Kidney glomerular epithelial cell (primary cell): Measurements from ENCODE around the gene INSL3.
"Not testable (repeated sequence)": the region's sequence is repeated elsewhere in the genome, so short reads cannot be mapped to it uniquely, and the experiment has no call there.

Experiments
- DNase-seq: peaks from one replicate; lab custom pipeline; 2025; lab: John Stamatoyannopoulos, UW

INSL3 gene

DNA sequence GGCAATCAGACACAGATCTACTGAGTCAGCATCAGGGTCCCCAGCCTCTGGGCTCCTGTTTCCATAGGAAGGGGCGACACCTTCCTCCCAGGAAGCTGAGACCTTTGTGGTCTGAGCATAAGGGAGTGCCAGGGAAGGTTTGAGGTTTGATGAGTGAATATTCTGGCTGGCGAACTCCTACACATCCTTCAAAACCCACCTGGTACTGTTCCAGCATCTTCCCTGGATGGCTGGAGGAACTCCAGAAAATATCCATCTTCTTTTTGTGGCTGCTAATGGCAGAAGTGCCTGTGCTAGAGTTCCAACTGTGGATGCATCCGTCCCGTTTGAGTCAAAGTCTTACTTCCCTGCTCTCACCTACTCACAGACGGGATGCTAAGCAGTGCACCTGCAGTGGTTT lies 9.2 kb downstream of the INSL3 start:
- no peak for DNase-seq

GRCh38 chr19:17811681-17812080 lies 9.6 kb downstream of the INSL3 start:
- no peak for DNase-seq

DNA sequence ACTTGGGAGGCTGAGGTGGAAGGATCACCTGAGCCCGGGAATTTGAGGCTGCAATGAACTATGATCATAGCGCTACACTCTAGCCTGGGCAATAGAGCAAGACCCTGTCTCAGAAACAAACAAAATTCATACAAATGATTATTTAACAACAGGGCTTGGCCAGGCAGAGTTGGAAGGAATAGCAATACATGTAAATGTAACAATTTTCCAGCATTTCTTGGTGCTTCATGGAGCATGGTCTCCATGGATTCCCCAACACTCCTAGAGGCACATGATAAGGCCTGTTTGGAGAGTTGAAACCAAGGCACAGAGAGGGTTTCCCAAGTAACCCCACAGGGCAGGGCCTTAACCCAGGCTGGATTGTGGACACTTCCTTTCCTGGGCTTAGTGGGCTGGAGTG lies 10.2 kb downstream of the INSL3 start:
- no peak for DNase-seq

GRCh38 chr19:17807731-17808316 lies 13.5 kb downstream of the INSL3 start:
- no peak for DNase-seq

- no peak for DNase-seq
These were observed 14.4 kb downstream of the INSL3 start for GRCh38 chr19:17806945-17807344.

DNA sequence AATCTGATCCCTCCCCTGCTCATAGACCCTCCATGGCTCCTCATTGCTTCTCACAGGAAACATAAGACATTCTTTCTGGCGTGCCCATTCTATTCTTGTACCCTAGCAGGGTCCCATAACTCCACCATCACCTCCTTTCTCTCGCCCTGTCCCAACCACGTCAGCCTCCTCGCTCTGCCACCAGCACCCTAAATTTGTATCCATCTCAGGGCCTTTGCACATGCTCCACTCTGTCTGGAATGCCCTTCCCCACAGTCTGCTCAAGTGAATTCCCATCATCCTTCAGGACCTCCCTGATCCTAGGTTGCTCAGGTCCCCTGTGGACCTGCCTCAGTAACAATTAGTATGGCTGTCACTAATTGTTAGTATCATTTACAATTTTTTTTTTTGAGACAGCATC lies 15.9 kb downstream of the INSL3 start:
- DNase-seq, result no peak

DNA sequence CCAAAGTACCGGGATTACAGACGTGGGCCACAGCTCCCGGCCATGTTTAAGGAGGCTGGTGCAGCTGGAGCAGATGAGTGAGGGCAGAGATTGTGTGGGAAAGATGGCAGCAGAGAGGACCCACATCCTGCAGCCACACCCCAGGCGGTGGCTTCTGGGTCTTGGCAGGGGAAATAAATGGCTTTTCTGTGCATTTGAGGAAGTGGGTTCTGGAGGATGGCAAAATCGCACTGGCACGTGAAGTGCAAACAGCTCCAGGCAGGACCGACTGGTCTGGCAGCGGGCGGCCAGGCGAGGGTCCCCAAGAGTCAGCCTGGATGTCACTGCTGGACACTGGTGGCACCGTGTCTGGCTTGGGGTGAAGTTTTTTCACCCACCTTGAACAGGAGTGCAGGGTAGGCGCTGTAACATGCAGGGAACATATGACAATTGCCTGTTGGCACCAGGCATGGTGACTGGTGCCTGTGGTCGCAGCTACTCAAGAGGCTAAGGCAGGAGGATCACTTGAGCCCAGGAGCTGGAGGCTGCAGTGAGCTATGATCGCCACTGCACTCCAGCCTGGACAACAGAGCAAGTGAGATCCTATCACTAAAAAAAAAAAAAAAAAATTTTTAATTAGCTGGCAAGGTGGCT lies 17.9 kb downstream of the INSL3 start:
- DNase-seq, result no peak

DNA sequence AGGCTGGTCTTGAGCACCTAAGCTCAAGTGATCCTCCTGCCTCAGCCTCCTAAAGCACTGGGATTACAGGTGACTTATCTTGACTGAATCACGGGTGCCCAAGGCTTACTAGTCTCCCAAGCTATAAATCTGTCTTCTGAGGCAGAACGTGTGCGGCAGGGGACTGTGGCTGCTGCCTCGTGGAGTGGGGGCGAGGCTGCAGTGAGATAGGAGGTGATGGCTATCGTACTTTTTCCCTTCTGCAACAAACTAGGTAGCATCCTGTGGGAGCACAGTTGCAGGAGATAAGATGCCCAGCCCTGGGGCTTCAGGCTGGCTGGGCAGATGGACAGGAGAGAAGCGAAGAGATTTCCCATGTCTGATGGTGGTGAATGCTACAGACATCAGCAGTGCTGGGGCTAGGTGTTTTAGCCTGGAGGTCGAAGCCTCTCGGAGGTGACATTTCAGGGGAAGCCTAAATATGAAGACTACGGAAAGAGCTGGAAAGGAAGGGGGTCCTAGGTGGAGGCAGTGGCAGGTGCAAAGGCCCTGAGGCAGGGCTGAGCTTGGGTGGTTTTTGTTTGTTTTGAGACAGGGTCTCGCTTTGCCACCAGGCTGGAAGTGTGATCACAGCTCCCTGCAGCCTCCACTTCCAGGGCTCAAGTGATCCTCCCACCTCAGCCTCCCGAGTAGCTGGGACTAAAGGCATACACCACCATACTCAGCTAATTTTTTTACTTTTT lies 19.0 kb downstream of the INSL3 start:
- DNase-seq, result no peak

- not testable (repeated sequence) for DNase-seq
These were observed 22.7 kb downstream of the INSL3 start for GRCh38 chr19:17798599-17798998.

DNA sequence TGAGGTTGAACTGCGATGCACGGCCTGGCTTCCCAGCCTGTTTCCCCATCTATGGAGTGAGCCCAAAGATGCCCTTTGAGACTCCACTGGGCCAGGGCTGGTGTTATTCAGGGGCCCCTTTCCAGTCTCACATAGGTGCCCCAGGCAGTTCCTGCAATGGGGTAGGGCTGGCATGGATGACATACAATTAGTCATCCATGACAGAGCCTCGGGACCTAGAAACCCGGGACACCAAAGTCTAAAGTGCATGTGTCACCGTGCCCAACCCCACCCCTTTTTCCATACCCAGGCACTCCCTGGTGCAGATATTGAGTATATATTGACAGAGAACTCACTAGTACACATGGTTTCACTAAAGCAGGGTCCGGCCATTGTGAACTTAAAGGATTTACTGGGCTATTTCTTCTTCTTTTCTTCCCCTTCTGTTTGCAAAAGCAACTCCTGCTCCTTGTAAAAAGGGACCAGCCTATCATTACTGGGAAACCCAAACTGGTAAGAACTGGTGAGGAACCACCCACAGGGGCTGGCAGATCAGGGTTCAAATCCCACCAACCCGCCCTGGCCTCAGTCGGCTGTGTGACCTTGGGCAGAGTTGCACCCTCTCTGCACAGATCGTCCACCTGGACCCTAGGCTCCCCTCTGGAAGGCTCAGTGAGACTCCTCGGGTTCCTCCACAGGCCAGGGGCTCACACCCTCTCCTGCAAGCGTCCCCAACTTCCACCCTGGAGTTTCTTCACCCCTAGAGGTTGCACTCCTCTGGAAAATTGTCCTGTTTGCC lies 23.7 kb downstream of the INSL3 start:
- DNase-seq, result no peak

DNA sequence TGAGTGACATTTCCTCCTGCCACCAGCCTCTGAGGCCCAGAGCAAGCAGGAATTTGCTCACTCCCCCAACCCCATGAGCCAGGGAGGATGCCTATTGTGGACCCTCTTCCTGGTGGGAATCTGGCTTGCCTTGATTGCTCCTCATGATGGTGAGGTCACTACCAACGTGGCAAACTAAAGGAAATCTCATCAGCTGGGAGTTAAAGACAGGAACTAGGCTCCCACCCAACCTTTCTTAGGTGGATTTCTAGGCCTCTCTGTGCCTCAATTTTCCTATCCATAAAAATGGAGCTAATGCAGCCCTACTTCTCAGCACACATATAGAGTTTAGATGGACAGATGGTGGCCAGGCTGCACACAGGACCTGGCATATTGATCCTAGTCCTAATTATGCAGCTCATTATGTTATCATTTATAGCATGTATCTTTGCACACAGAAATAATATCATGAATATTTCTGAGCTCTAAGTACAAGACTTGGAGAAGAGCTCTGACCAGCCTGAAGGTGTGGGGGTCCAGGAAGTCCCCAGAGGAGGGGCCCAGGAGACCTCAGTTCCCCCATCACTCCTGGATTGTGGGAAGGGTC lies 24.4 kb downstream of the INSL3 start:
- DNase-seq, result no peak

DNA sequence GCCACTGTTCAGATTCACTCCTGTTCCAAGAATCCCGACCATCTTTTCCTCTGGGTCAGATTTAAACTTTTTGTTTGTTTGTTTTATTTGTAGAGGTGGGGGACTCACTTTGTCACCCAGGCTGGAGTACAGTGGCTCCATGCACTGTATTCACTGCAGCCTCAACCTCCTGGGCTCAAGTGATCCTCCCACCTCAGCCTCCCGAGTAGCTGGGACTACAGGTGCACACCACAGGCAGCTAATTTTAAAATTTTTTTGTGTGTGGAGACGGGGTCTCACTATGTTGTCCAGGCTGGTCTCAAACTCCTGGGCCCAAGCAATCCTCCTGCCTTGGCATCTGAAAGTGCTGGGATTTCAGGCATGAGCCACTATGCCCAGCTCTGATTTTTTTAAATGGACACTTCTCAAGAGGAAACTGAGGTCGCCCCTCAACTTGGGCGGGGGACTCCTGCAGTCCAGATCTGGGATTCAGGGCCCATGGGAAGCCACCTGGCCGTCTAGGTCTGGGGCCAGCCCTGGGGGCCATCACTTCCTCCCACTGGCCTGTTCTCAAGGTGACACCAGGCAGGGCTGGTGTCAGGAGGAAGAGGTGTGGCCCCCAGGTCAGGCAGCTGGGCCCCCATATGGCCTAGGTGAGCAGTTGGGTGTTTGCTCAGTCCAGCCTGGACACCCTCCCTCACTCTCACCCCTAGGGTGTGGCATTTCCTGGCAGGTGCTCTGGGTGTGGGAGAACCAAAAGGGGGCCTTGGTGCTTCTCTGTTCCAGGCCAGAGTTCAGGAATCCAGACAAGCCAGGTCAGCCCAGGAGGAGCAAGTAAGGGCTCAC lies 25.1 kb downstream of the INSL3 start:
- DNase-seq, result no peak

GRCh38 chr19:17795495-17795856 lies 25.8 kb downstream of the INSL3 start:
- DNase-seq, result no peak

DNA sequence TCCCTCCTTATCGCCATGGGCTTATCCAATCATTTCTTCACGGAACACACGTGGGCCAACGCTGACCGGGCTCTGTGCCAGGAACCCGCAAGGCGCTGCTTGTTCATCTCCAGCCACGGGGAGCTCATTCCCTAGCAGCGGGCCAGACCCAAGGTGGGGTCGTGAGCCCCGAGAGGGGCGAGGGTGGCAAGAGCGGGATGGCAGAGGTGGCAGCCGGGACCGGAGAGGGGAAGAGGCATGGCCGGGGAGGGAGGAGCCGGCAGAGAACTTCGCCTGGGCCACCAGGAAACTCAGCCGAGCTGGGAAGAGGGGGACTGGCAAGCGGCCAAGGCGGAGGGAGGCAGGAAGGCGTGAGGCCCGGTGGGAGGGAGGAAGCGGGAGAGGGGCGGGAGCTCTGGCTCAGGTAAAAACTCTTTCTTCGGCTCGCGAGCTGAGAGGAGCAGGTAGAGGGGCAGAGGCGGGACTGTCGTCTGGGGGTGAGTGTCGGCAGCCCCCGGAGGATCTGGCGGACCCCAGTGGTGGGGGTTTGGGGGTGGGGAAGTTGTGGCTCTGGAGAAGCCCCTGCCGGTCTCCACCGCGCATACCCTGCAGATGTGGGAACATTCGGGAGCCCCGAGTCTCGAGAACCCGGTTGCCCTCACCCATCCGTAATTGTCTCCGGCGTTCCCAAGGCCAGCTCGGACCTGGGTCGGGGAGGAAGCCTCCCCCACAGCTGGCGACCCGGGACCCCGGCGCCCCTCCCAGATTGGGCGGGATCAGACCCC lies 26.4 kb downstream of the INSL3 start, which contains the start of gene B3GNT3:
TSS of gene B3GNT3 (plus strand) at position 408 of the 764 bp plus-strand sequence. CDS start 12,670 bp downstream, outside the sequence.
- no peak for DNase-seq

DNA sequence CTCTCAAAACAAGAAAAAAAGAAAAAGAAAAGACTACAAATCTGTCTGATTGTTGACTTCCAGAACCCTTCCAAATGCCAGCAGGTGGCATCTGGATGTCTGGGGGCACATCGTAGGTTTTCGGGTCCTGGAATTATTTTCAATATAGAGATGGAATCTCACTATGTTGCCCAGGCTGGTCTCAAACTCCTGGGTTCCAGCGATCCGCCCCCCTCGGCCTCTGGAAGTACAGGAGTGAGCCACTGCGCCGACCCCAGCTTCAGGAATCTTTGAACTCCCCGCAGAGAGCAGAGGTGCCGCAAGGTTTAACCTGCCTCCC lies 26.9 kb downstream of the INSL3 start:
- no peak for DNase-seq

DNA sequence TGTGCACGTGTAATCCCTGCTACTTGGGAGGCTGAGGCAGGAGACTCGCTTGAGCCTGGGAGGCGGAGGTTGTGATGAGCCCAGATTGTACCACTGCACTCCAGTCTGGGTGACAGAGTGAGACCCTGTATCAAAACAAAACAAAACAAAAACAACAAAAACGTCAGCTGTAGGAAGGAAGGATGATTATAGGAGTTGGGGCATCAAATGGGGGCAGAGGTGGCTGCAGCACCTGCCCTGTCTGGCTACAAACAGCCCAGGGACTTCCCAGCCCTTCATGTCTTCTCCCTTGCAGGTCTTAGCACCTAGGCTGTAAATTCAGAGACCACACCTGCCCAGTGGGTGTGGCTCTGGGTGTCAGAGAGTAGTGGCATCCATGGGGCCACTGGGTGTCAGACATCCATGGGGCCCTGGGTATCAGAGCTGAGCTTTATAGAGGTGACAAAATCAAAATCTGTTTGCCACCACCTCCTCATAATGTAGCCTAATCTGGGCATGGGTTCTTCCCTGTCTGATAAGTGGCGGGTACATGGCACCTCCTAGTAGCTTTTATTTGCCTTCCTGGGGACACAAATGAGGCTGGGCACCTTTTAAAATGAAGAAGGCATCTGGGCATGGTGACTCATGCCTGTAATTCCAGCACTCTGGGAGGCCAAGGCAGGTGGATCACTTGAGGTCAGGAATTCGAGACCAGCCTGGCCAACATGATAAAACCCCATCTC lies 31.1 kb downstream of the INSL3 start:
- no peak for DNase-seq

DNA sequence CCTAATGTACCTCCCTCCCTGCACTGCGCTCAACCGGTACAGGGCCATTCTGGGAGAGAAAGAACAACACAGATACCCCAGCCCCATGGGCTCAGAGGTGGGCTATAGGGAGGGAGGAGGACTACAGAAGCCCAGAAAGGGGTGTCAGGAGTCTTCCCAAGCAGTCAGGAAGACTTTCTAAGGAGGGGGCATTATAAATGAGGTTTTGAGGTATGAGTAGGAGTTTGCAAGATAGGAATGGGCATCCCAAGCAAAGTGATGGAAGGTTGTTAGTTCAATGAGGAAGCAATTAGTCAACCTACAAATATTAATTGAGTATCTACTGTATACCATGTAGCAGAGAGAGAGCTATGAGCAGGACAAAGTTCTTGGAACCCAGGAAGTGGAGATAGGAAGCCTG lies 32.7 kb downstream of the INSL3 start:
- no peak for DNase-seq

- no peak for DNase-seq
These were observed 33.9 kb downstream of the INSL3 start for GRCh38 chr19:17787274-17787913.

DNA sequence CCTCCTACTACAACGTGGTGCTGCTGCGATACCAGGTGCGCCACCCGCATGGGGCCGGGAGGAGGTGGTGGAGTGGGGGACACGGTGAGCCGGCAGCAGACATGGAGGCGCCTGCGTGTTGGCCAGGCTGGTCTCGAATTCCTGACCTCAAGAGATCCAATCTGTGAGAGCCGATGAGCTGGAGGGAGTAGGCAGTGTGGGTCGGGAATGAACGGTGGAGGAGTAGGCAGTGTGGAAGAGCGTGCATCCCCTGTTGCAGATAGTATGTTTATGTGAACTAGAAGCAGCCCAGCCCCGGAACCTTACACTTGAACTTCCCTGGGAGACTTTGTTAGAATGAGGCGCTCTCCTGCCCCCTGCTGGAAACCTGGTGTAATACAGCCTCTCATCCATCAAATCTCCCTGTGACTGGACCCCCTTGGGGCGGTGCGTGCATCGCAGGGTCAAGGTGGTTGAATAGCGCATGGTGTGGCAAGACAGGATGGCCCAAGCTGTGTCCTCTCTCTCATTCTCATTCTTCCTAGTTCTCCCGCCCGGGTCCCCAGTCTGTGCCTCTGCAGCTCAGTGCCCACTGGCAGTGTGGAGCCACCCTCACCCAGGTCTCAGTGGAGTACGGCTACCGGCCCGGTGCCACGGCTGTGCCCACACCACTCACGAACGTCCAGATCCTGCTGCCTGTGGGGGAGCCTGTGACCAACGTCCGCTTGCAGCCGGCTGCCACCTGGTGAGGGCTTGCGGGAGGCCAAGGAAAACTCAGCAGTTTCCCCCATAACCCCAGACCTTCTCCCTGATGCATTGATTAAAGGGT lies 36.9 kb downstream of the INSL3 start:
- DNase-seq, result peak; percentile 41
